ENCODE measurements around the gene TSNAX.
"Not testable (repeated sequence)": the region's sequence is repeated elsewhere in the genome, so short reads cannot be mapped to it uniquely, and the experiment has no call there.

Gene TSNAX, protein sequence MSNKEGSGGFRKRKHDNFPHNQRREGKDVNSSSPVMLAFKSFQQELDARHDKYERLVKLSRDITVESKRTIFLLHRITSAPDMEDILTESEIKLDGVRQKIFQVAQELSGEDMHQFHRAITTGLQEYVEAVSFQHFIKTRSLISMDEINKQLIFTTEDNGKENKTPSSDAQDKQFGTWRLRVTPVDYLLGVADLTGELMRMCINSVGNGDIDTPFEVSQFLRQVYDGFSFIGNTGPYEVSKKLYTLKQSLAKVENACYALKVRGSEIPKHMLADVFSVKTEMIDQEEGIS

DNA sequence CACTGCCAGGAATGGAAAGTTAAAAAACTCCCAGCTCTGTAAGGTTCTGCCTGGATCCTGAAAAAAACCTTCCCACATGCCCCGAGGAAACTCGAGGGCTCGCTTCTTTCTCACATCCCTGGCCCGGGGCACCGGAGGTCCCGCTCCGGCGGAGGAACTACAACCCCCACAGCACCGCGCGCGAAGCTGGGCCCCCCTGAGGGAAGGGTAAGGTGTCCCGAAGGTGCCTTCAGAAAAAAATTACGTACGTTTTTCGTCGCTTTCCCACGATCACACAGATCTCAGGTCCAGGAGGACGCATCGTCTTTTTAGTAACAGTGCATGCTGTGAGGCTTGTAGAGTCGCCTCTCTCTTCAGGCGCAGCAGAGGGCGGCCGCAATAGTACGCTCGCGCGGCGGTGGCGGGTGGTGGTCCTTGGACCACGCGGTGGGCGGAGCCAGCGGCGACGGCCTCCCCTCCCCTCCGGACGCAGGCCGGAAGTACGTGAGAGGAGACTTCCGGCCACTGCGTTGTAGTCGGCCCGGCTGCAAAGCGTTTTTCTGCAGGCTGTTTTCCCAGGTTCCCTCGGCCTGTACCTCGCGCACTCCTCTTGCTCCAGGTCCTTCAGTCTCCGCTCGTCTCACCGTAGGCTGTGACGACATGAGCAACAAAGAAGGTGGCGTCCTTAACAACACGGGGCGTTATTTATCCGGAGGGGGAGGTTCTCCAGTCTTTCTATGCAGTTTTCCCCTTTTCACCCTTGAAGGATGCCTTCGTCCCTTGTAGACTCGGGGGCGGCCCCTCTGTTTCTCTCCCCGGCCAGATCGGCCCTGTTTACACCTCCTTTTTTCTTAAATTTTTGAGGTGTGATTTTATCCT is at the start of gene TSNAX:
Gene TSNAX (plus strand): TSS at position 498 of the 858 bp plus-strand sequence. CDS start 142 bp downstream, at position 640.
- peak; percentile 78 for DNase-seq

DNA sequence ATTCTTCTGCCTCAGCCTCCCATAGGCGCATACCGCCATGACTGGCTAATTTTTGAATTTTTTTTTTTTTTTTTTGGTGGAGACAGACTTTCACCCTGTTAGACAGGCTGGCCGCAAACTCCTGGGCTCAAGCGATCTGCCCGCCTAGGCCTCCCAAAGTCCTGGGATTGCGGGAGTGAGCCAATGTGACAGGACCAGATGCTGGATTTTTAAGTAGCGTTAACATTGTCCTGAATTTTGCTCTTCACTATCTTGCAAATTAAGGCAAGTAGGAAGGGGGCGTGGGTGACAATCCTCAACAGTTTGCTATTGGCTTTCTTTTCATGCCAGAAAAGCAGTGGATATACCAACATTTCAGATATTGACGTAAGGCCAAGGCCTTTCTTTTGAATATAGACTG is 49.7 kb upstream of the TSNAX start:
- no peak for DNase-seq

DNA sequence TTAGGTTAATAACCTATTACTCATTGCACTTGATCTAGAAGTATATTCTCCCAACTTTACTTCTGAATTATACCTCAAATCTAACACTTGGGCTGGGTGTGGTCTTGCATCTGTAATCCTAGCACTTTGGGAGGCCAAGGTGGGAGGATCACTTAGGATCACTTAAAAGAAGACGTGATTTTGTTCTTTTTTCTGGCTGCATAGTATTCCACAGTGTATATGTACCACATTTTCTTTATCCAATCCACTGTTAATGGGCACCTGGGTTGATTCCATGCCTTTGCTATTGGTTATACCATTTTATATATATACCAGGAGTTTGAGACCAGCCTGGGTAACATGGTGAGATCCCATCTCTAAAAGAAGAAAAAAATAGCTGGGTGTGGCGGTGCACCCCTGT is 48.5 kb upstream of the TSNAX start:
- DNase-seq: no peak

DNA sequence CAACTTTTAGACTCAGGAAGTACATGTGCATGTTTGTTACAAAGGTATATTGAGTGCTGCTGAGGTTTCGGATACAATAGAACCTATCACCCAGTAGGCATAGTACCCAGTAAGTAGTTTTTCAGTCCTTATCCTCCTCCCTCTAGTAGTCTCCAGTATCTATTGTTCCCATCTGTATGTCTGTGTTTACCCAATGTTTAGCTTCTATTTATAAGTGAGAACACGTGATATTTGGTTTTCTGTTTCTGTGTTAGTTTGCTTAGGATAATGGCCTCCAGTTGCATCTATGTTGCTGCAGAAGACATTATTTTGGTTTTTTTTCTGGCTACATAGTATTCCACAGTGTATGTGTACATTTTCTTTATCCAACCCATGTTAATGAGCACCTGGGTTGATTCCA is 47.2 kb upstream of the TSNAX start:
- no peak for DNase-seq

DNA sequence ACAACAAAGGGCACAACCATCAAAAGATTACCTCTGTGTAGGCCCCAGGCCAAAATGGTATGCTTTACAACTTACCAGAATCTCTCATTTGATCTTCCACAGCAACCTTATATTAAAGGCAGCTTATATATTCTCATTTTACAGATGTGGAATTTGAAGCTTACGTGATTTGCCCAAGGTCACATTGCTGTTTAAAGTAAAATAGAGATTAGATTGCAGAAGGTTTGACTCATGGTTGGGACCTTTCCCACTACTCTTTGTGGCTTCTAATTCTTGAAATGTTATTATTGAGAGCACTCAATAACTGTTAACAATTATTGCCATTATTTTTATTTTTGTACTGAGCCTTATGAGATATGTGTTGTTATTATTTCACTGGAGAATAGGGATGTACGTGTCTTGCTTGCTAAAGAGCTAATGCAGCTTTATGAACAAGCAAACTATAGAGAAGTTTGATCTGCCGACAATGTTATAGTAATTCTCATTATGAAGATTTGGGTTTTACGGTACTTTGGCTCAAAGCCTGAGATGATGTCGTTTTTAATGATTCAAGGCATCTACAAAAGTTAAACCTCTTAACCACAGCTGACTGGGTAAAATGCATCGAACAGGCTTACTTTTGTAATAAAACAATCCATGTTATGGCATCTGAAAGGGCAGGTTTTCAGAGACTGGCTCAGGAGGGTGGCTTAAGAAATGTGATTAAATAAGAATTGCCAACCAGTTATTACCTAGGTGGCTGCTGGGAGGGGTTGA is 43.3 kb upstream of the TSNAX start:
- no peak for DNase-seq

DNA sequence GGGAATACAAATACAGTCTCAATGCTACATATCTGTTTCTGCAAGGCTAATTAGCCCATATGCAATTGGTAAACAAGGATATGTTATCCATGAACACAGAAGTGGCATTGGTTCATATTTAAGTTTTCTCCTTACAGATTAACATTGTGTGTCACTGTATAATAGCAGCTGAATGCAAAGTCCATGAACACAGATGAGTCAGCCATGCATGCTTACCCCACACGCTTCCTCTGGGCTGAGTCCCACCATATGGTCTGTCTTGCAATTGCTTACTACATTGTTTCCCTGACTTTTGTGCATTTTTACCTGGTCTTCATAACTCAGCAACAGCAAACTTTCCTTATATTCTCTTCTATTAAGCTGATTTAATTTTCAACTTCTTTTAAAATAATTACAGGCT is 41.5 kb upstream of the TSNAX start:
- no peak for DNase-seq

DNA sequence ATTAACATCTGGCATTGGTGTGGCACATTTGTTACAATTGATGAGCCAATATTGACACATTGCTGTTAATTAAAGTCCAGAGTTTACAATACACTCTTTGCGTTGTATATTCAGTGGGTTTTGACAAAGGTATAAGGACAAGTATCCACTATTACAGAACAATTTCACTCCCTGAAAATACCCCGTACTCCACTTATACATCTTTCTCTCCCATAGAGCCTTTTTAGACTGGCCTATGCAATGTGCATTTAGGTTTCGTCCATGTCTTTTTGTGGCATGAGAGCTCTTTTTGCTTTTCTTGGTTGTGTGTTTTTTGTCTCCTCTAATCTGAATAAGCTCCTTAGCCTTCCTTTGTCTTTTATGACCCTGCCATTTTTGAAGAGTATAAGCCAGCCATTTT is 40.6 kb upstream of the TSNAX start:
- no peak for DNase-seq

DNA sequence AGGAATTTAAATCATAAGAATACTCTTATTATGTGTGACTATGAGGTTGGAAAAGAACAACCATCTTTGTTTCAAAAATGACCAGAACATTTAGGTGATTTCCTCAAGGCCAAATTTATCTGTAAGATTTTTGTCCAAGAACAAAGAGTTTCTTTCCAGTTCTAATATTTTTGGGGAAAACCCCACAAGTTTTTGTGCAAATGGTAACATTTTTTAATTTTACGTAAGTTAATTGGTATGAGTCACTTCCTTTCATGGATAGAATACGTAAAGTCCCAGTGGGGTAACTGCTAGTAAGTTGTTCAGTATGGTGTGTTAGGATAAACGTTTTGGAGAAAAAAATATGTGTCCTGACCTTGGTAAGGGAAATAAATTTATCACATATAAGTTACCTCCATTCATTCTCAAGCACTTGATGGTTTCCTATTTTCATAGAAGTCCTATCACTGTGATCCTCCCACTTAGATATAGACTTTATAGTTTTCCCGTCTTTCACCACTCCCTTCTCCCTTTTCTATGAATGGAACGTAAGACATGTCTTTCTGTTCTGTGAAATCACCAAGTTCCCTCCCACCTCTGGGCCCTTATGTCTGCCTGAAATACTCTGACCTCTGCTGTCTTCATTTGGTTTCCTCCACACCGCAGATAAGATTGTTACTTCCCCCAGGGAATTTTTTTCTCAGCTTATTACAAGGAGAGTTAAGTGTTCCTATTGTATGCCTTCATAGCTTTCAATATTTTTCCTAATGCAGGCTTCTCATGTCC is 34.9 kb upstream of the TSNAX start:
- DNase-seq: no peak

DNA sequence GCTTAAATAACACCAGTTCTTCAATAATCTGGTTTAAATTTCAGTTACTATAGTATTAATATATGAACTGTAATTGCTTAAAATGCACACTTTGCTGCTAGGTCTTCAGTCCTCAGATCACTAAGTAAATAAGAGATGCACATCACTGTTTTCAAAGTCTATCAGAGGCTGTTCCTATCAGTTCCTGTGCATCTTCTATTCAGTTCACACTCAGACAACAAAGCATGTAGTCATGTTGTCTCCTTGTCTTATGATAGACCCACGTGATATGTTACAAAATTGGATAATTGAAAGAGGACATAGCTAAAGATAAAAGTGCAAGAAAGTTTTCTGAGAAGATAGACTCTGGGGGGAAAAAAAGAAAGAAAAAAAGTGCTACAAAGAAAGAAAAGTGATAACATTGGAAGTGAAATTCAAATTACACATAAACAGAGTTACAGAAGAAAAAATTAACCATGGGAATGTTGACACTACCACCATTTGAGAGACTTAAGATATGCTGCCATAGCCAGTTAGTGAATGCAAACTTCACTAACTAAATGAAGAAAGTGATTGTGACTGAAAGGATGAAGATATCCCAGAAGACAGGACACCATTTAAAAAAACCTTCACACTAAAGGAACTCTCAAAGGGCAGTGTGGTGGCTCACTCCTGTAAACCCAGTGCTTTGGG is 33.9 kb upstream of the TSNAX start:
- no peak for DNase-seq

DNA sequence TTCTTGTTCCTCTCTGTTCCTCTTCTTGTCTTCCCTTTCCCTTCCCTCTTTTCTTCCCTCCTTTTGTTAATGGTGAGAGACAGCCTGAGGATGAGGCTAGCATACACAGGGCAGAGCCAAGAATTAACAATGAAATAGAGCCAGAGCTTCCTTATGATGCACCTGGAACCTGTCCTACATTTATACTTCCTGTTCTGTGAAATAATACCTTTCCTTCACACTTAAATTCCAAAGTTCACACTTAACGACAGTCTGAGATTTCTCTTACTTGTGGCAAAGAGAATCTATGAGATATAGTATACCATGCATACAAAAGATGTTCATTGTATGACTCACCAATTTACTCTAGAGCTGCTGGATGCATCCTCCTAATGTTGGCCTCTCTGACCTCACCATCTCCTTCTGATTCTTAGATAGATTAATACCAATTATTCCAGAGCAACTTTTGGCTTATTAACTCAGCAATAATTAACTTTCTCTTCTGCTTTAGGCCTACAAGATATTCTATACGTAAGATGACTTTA is 30.8 kb upstream of the TSNAX start:
- DNase-seq: no peak

DNA sequence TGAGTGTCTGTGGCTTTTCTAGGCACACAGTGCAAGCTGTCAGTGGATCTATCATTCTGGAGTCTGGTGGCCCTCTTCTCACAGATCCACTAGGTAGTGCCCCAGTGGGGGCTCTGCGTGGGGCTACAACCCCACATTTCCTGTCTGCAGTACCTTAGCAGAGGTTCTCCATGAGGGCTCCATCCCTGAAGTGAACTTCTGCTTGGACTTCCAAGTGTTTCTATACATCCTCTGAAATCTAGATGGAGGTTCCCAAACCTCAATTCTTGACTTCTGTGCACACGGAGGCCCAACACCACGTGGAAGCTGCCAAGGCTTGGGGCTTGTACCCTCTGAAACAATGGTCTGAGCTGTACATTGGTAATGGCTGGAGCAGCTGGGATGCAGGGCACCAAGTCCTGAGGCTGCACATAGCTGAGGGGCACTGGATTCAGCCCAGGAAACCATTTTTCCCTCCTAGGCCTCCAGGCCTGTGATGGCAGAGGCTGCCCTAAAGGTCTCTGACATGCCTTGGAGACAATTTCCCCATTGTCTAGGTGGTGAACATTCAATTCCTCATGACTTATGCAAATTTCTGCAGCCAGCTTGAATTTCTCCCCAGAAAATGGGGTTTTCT is 29.2 kb upstream of the TSNAX start:
- no peak for DNase-seq

DNA sequence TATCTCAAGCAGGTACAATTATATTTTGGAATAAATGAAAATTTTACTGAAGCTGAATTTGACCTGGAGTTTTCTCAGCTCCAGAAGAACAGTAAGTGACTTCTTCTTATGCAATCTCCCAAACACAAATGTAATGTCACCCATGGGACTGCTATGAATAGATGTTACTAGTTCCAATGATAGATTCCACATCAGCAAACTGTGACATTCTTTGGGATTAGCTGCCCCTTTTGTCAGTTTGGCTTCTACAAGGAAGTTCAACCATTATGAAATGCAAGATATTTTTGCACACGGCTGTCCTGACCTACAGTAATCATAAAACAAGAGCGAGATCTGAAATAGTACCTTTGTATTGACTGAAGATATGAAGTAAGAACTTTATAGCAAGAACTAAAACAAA is 27.8 kb upstream of the TSNAX start:
- DNase-seq: no peak

DNA sequence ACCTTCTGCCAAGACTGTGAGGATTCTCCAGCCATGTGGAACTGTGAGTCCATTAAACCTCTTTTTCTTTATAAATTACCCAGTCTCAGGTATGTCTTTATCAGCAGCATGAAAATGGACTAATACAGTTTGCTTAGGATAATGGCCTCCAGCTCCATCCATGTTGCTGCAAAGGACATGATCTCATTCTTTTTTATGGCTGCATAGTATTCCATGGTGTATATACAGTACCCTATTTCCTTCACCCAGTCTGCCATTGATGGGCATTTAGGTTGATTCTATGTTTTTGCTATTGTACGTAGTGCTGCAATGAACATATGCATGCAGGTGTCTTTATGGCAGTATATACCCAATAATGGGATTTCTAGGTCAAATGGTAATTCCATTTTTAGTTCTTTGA is 25.3 kb upstream of the TSNAX start:
- DNase-seq: not testable (repeated sequence)

DNA sequence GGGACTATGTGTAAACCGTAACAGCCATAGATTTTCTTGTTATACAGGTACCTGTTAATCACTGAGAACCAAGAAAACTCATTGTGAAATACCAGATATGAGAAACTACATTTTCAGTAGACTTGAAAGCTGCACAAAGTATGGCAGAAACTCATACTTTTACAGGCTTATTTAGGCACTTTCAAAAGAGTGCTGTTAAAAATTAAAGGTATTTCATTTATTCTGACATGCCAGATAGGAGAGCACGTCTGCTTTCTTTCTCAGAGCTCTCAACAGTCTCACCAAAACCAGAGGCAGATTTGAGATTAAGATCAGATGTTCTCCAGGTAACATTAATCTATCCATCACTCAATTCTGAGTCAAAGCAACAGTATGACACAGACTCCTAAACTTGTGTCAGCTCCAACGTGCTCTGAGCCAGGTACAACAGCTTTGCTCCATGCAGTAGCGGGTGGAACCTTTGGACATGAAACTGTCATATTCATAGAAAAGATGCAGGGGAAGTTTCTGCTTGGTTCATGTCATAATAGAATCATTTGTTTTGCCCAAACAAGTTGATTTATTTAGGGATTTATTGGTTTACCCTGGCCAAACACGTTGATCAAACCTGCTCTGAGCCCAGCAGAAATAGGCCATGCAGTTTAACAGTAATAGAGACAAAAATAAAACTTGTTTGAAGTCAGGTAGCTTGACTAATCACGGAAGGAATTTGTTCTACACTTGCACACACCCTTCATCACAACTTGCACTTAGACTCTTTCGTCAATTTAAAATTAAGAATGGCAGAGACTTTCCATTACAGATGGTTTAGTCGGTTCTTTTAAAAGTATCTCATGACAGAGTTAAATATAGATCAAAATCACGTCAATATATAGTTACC is 20.8 kb upstream of the TSNAX start:
- DNase-seq: no peak

DNA sequence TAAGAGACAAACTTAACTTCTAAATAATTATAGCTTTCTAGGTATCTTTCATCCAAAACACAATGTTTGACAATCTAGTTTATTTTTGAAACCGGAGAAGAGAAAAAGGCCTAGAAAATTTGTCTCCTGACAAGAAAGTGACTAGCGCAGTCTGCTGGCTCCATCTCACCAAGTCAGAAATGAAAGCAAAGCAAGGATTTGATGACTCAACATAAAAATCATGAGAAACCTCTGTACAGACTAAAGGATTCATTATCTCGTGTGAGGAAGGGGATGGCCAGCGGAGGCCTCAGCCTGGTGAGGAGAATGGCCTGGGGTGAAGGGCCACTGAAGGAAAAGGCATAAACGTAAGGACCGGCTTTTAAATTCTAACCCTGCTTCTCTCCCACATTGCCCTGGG is 20.0 kb upstream of the TSNAX start:
- DNase-seq: no peak

DNA sequence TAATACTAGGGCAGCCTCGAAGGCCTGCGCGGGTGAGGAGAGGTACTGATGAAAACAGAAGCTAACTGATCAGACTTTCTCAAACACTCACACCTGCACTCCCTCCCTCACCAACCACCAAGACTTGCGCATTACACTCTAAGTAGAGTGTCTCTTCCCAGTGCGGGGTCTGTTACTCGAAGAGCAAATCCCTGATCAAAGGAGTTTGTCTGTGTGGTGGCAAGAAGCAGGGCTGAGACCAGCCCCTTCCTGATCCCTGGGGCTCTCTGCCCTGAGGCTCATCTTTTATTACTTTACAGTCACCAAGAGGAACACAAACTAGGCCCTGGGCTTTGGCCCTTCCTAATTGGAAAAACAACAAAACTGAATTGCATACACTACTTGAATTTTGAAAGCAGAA is 19.5 kb upstream of the TSNAX start:
- DNase-seq: no peak

DNA sequence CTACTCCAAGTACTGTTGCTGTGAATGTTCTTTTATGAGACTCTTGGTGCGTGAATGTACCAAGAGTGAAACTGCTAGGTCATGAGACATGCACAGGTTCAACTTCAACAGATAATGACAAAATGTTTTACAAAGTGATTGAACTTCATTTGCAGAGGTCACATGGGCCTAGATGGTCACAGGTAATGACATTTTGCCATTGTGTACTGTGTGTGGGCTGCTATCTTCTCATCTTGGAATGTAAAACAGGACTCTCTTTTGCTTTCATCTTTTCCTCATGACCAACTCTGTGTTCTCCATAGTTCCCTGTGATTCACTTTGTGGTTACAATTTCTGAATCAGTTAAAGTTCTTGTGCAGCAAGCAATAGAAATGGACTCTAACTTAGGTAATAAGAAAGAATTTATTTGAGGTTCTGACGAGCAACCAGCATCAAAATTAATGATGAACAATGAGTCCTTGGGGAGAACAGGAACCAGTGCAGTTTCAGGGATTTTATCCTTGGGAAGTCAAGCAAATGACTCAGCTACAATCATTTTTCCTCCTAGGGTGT is 16.2 kb upstream of the TSNAX start:
- no peak for DNase-seq

DNA sequence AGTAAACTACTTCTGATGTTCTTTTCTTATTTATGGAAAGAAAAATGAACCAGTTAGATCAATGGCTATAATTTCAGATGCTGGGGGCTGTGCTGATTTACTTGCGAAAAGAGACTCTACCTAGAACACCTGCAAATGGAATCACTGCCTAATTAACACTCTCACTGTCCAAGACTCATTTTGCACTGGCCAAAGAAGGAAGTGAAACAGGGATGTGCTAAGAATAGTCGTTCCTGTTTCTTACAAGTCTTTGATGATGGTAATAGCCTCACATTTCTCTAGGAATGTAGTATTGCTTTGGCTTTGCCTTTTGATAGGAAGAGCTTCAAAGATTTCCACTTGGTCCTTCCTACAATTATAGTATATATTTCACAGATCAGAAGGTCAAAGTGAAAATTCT is 12.7 kb upstream of the TSNAX start:
- no peak for DNase-seq

DNA sequence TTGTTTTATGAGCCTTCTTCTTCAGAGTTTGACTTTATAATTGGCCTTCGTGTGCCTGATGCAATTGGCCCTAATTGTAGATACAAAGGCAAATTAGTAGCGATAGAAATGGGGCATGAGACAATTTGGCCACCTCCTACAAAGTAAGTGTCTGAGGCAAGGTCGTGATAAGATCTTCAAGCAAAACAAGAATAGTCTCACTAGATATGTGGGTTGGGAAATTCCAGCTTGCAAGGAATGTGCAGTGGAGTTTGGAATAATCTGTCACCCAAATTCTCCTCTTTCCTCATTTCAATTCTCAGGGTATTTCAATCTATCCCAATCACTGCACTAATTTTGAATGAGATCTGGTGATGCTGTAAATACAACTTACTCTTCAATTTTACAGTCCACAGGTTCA is 11.4 kb upstream of the TSNAX start:
- DNase-seq: no peak

DNA sequence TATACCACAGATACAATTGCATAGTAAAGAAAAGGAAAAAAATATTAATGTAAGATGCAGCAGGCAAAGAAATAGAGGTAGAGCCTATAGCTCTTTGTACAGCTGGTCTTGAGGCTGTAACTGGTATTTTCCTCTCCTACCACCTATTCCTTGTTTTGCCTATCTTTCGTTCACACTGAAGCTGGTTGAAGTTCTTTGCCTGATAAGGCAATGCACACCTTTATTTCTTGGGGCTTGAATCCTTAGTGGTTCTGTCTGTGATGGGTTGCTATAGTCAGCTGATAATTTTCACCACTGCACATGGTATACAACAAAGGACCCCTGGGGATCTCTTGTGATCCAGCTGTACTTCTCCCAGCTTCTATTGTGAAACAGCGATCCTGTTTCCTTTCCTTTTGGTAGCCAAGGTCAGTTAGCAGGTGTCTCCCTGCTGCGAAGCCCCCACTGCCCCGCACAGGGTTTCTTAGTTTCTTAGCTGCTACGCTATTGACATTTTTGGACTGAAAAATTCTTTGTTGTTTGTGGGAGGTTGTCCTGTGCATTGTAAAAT is 9.9 kb upstream of the TSNAX start:
- DNase-seq: no peak

Measured in NCI-H2081 treated with DMSO at 0.1 percent for 48 hours (cell line).